GM21717 (cell line): Measurements from ENCODE around the gene SLC16A3.

Experiments used
- ATAC-seq: cut with Tn5 transposase; IDR thresholded peaks from one replicate; pipeline ENCODE4 v1.9.1; 2021; ENCODE audit warnings: mild to moderate bottlenecking, moderate library complexity; ENCODE audit not compliant: unreplicated experiment

Gene SLC16A3

DNA sequence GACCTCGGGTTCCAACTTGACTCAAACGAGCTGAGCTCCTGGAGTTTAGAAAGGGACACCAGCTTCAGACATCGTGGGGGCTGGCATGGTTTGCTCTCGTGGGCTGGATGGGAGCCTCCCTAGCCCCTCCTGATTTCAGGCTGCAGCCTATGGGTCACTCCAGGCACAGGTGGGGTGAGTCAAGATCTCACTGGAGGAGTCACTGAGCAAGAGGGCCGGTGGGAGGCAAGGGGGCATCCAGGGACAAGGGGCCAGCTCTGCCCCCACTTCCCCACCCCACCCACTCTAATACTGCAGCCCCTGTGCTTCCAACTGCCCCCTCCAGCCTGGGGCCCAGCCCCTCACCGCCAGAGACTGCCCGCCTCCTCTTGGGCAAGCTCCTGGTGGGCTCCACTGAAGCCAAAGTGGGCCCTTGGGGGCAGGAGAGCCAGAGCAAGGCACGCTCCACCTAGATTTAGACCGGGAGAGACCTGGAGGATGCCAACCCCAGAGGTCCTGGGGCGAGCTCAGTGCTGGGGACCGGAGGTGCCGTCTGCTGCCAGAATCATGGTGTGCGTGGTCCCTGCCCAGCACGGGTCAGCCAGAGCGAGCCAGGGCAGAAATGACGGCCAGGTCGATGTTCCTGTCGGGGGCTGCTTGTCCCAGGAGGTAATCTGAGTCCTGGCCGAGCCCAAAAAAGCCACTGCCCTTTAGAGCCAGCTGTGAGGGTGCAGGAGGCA lies 6.4 kb downstream of the SLC16A3 start:
- no peak for ATAC-seq

DNA sequence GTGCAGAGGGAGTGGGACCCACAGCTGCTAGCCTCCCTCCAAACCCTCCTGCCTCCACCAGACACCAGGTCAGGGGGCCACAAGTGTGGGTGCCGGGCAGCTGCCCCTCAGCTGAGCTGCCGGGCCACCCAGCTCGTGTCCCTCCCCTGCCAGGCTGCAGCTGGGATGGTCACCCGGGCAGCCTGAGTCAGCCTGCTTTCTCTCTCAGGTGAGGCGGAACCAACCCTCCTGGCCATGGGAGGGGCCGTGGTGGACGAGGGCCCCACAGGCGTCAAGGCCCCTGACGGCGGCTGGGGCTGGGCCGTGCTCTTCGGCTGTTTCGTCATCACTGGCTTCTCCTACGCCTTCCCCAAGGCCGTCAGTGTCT lies 6.9 kb downstream of the SLC16A3 start:
- ATAC-seq: no peak

GRCh38 chr17:82236142-82236971 lies 7.5 kb downstream of the SLC16A3 start:
- no peak for ATAC-seq

DNA sequence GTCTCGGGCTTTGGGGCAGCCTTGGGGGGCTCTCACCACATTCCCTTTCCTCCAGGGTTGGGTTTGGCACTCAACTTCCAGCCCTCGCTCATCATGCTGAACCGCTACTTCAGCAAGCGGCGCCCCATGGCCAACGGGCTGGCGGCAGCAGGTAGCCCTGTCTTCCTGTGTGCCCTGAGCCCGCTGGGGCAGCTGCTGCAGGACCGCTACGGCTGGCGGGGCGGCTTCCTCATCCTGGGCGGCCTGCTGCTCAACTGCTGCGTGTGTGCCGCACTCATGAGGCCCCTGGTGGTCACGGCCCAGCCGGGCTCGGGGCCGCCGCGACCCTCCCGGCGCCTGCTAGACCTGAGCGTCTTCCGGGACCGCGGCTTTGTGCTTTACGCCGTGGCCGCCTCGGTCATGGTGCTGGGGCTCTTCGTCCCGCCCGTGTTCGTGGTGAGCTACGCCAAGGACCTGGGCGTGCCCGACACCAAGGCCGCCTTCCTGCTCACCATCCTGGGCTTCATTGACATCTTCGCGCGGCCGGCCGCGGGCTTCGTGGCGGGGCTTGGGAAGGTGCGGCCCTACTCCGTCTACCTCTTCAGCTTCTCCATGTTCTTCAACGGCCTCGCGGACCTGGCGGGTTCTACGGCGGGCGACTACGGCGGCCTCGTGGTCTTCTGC lies 8.4 kb downstream of the SLC16A3 start:
- ATAC-seq: no peak

DNA sequence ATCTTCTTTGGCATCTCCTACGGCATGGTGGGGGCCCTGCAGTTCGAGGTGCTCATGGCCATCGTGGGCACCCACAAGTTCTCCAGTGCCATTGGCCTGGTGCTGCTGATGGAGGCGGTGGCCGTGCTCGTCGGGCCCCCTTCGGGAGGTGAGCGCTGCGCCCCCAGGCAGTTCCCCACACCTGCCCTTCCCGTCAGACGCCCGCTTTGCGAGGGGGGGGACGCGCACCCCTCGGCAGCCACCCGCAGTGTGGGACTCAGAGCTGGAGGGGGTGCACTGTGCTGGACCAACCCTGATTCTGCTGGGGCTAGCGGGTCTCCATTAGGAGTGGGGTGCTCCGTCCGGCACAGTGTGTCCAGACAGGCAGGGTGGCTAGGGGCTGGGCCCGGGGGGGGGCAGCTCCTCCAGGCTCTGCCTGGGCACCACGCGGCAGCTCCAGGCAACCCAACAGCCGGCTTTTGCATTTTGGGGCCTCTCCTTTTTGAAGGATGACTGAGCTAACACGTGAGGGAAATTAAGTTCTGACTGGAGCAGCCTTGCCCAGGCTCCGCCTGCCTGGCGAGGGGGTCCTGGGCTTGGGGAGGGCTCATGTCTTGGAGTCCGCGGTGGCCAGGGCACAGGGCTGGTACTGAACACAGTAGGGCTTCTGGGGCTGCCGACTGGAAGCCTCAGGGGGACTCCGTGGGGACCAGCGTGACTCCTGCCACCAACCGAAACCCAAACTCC lies 9.1 kb downstream of the SLC16A3 start:
- ATAC-seq: no peak

DNA sequence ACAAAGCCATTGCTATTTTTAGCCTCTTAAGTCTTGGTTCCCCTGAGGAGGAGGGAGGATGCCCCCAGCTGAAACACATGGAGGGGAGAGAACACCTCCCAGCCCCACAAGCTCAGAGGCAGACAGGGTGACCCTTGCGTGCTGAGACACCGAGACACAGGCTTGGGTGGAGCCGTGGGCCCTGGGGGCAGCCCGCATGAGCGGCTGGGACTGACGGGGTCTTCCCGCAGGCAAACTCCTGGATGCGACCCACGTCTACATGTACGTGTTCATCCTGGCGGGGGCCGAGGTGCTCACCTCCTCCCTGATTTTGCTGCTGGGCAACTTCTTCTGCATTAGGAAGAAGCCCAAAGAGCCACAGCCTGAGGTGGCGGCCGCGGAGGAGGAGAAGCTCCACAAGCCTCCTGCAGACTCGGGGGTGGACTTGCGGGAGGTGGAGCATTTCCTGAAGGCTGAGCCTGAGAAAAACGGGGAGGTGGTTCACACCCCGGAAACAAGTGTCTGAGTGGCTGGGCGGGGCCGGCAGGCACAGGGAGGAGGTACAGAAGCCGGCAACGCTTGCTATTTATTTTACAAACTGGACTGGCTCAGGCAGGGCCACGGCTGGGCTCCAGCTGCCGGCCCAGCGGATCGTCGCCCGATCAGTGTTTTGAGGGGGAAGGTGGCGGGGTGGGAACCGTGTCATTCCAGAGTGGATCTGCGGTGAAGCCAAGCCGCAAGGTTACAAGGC lies 9.8 kb downstream of the SLC16A3 start:
- ATAC-seq: no peak

DNA sequence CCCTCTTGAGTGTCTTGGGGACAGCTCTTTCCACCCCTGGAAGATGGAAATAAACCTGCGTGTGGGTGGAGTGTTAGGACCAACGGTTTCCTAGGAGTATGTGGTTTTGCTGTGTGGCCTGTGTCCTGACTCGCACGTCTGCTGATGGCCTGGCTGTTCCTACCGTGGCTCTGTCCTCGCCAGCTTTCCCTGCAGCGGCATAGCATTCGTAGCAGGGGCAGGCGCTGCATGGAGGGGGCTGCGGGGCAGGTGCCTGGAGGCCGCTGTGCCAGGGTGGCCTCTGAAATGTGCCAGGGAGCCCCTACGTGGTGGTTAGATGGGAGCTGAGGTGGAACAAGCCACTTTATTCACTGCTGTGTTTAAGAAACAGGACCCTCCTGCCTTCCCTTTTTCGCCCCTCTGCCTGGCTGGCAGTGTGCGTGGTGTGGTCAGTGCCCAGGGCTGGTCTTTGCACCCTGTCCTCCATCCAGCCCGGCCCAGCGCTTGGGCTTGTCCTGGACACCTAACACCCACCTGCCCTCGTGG lies 10.6 kb downstream of the SLC16A3 start:
- no peak for ATAC-seq

GRCh38 chr17:82239926-82240505 lies 11.2 kb downstream of the SLC16A3 start:
- no peak for ATAC-seq

DNA sequence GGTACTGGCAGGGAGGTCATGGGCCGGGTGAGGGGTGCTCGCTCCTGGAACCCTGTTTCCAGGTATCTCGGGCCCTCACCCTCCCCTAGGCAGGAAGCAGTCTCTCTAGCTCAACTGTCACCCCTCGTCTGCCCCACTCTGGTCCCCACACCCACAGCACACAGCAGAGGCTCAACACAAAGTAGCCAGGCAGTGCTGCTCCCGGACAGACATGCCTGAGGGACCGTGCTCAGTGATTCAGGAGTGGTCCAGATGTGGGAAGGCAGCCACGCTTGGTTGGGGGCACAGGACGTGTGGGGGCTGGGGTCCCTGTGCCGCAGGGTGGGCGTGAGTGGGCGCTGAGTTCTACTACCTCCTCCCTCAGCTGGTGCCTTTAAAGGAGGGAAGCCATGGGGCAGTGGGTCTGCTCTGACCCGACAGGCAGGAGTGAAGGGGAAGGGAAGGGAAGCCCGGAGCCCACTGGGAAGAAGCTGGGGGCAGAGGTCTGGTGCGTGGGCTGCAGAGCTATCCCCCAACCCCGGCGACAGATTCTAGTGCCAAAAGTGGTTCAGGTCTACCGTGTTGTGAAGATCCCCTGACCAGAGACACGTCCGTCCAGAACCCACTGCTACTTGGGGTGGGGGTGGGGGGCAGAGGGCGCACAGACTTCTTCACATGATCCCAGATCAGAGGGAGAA lies 11.8 kb downstream of the SLC16A3 start:
- ATAC-seq: no peak

DNA sequence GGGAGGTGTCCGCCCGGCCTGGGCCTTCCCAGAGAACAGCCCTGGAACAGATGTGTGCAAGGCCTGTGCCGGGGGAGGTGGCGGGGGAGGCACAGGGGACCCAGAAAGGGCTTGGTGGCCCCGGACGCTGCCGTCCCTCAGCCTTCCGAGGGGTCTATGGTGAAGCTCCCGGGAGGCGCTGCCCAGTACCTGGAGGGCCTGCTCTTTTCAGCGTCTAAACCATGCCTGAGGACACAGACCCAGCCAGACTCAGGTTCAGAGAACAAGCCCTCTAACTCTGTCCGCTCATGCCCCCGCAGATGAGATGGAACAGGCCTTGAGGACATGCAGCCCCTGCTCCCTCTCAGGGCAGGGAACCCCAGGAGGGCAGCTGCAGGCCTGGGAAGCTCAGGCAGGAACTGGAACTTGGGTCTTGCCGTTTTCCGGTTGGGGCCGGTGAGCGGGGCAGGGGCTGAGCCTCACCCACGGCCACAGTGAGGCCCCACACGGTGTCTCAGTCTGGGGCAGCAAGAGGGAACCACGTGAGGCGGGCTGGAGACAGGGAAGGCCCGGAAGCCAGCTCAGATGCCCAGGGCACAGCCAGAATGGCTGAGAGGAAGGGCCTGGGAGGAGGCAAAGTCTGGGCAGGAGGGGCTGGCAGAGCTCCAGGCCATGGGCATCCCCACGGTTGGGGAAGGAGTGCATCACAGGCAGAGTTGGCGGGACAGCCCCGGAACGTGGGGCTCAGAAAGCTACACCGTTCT lies 12.5 kb downstream of the SLC16A3 start:
- no peak for ATAC-seq

GRCh38 chr17:82241926-82242697 lies 13.3 kb downstream of the SLC16A3 start:
- no peak for ATAC-seq

- no peak for ATAC-seq
These were observed 13.8 kb downstream of the SLC16A3 start for GRCh38 chr17:82242698-82242976.

GRCh38 chr17:82242977-82243647 lies 14.3 kb downstream of the SLC16A3 start:
- no peak for ATAC-seq

- ATAC-seq: no peak
These were observed 15.0 kb downstream of the SLC16A3 start for GRCh38 chr17:82243648-82244412.

DNA sequence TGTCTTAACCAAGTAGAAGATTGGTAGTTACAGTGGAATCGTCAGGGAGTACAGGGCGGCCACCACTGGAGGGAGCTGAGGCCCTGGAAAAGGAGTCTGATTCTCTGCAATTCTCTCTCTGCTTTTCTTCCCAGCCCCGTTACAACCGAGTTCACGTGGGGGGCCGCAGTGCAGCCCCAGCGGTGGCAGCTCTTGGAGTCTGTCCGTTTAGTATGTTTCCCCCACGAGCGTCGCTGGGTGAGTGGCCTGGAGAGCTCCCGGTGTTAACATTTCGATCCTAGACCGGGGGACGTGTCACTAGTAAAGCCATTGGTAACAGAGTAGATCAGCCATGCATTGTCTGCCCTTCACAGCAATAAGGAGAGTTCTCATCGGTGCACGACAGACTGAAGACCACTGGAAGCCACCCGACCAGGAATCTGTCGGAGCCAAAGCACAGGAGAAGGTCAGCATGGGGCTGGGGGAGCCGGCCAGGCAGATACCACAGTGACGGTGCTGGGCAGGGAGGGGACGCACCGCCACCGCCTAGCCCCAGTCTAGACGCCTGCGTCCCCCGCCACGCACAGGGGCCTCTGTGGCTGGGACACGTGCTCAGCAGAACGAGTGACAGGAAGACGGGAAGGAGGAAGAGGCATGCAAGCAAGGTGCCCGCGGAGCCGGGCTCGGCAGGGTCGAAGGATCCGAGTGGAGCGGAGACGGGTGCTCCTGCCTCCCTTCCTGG lies 15.7 kb downstream of the SLC16A3 start:
- ATAC-seq: no peak
